Astrocyte of the cerebellum (primary cell): ENCODE measurements around the gene CDK5RAP3.
A peak's percentile ranks its signal among the peaks of the same experiment; 100 is the strongest.

ENCODE experiments used
- DNase-seq: peaks from one replicate; pipeline ENCODE4 v3.0.0-alpha.2; 2011; ENCODE audit warnings: low read depth
- H3K4me3 ChIP-seq: 2 replicates; pipeline ENCODE4 v1.5.1; 2011; ENCODE audit warnings: mild to moderate bottlenecking, low read depth, low read length, moderate library complexity
- CTCF ChIP-seq: IDR thresholded peaks from 2 replicates; pipeline ENCODE4 v1.5.1; 2012; ENCODE audit warnings: low read length, low read depth, moderate library complexity, mild to moderate bottlenecking; ENCODE audit errors: missing control alignments
- in situ Hi-C: cut with HindIII; loops from 2 replicates; pipeline ENCODE4 v1.10.0; 2017; ENCODE audit warnings: low sequenced_read_pairs

The CDK5RAP3 gene

GRCh38 chr17:48022901-48023300 lies 52.0 kb downstream of the CDK5RAP3 start:
- no peak for TF ChIP-seq CTCF
- DNase-seq, result no peak
- H3K4me3 ChIP-seq, result no peak overlapping the region
- in situ Hi-C loops, result no loop called here

GRCh38 chr17:48023400-48024148 lies 52.7 kb downstream of the CDK5RAP3 start:
- TF ChIP-seq CTCF, result no peak
- peak overlapping the region; percentile 40 for H3K4me3 ChIP-seq
- in situ Hi-C loops, result no loop called here
- no peak for DNase-seq

- peak overlapping the region; percentile 40 for H3K4me3 ChIP-seq
- no peak for TF ChIP-seq CTCF
- in situ Hi-C loops, result no loop called here
- no peak for DNase-seq
Observed at GRCh38 chr17:48024149-48025039, 53.5 kb downstream of the CDK5RAP3 start.

GRCh38 chr17:48025040-48025903 lies 54.4 kb downstream of the CDK5RAP3 start:
- in situ Hi-C loops, result no loop called here
- DNase-seq, result peak; percentile 88
- TF ChIP-seq CTCF, result peak; percentile 64
- peak overlapping the region; percentile 44 for H3K4me3 ChIP-seq

GRCh38 chr17:48025904-48026501 lies 55.1 kb downstream of the CDK5RAP3 start:
- no peak for TF ChIP-seq CTCF
- in situ Hi-C loops, result no loop called here
- peak overlapping the region; percentile 44 for H3K4me3 ChIP-seq
- no peak for DNase-seq
